Sciatic nerve (tissue), 2 donors: ENCODE results near the gene CCDC14. TPM values are rescaled to one million over a fixed set of nuclear protein-coding genes. Genes with fewer than 3 reads are reported as not detected.
"Not testable (repeated sequence)": the region's sequence is repeated elsewhere in the genome, so short reads cannot be mapped to it uniquely, and the experiment has no call there.

ENCODE experiments used
- ATAC-seq: fragments of 200-7000 bp; cut with Tn5 transposase; one replicate; pipeline ENCODE4 v1.9.1; 2020; ENCODE audit warnings: mild to moderate bottlenecking, moderate library complexity
- DNase-seq: peaks from one replicate; pipeline ENCODE4 v3.0.0-alpha.2; 2020; ENCODE audit warnings: low spot score
- intact Hi-C: fragments of 100-400 bp; cut with DNase I; formaldehyde crosslinking; loops from one replicate; pipeline ENCODE4 v1.14.2; 2022
- total RNA-seq: library from RNA; stranded (reverse); fragmentation: NEBNext Ultra II Directional; extraction: Animal tissue kit (Norgen Biotek cat#: 25700); gene quantifications from one replicate; pipeline ENCODE4 v1.2.1, GENCODE V29; 2021
- donor health status: DM: no; HTN: no; CAD: no.
- donor health status: DM: no; HTN: no; CAD: no.

The CCDC14 gene
- total RNA-seq, 1 donor from 2014 or later: 34.9 TPM

DNA sequence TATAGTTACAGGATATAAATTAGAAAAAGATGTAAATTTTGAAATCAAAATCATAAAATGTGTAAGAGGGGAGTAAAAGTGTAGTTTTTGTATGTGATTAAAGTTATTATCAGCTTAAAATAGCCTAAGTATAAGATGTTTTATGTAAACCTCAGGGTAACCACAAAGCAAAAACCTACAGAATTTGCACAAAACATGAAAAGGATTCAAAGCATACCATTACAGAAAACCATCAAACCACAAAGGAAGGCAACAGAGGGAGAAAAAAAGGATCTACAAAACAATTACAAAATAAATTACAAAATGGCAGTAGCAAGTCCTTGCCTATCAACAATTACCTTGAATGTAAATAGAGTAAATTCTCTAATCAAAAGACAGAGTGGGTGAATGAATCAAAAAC, 40.2 kb downstream of the CCDC14 start:
- no peak for DNase-seq
- intact Hi-C loops: no loop called here
- ATAC-seq: no peak

GRCh38 chr3:123920383-123920782, 40.6 kb downstream of the CCDC14 start:
- intact Hi-C loops: no loop called here

DNA sequence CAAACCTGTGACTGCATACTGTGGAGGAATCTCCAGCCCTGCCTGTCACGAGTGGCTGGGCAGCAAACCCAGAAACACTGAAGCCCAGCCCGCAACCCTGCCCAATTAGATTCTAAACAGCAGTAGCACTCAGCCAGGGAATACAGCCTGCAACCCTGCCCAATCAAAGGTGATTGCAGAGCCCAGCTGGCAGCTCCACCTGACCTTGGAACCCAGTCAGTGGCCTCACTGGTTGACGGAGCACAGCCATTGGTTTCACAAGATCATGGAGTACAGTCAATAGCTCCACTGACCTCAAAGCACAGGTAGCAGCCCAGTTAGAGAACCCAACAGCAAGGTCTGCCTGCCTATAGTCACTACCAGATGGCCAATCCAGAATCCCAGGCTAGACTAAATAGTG, 41.7 kb downstream of the CCDC14 start:
- no peak for DNase-seq
- intact Hi-C loops: no loop called here
- no peak for ATAC-seq

More at GRCh38 chr3:123920383-123920782, 40.6 kb downstream of the CCDC14 start:
- ATAC-seq (no peak), DNase-seq (no peak)

DNA sequence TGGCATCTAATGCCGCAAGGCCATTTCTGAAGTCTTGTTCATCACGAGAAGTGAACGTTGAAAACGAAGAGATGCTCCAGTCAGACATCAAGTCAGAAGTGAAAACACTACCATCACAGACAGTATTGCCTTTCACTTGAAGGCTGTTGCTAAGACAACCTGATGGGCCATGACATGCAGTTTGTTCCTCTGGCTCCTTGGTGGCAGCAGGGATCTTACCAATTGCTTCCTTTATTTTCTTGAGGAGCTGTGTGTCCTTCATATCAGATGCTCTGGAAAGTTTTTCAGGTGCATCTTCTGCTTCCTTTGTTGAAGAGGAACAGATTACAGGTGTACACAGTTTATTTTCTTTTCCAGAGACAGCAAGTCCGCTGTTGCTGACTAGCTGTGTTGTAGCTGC, 46.2 kb downstream of the CCDC14 start:
- DNase-seq (no peak), ATAC-seq (no peak)
- intact Hi-C loops: no loop called here

DNA sequence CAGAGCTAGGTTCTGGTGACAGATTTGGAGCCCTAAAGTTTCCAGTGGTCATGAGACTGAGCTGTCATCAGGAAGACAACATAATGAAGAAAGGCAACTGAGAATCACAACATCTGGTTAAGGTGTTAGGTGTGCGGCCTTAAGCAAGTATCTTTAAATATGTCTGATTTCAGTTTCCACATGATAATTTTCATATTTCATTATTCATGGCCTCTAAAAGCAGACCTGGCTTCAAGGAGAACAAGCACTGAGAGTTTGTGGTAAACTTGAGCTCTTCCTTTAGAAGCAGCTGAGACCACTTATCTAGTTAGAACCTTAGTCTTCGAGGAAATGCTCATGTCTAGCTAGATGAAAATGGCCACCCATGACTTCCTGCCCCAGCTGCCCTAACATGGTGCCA, 51.2 kb downstream of the CCDC14 start:
- ATAC-seq (no peak), DNase-seq (no peak)
- intact Hi-C loops: no loop called here

GRCh38 chr3:123907720-123908119, 53.3 kb downstream of the CCDC14 start:
- DNase-seq: no peak
- no peak for ATAC-seq
- intact Hi-C loops: no loop called here

DNA sequence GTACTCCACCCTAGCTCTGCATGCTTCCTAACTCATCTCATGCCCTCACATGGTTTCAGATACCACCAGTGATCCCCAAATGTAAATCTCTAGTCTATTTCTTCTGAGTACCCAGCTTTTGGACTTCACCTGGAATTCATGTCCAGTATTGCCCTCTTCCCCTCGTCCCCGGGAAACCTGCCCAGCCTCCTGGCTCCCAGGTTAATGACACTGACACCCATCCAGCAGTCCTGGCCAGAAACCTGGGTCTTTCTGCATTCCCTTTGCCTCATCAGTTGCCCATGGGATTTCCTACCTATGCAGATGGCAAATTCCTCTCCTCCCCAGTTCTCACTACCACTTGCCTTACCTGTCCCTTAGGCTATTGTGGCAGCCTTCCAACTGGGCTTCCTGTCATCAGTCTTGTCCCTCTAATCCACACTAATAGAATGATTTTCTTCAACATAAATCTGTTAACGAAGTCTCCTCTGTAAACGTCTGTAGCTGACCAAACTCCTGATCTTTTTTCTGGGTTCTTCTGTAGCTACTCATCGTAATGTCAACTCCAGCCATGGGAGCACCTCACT, 61.6 kb downstream of the CCDC14 start:
- DNase-seq: no peak

GRCh38 chr3:123893012-123893411, 68.0 kb downstream of the CCDC14 start:
- intact Hi-C loops: no loop called here
- ATAC-seq: no peak
- no peak for DNase-seq

More for the DNA sequence above, 61.6 kb downstream of the CCDC14 start:
- intact Hi-C loops: no loop called here
- no peak for ATAC-seq

GRCh38 chr3:123892195-123892594, 68.8 kb downstream of the CCDC14 start:
- intact Hi-C loops: no loop called here
- DNase-seq (no peak), ATAC-seq (no peak)

GRCh38 chr3:123890991-123891390, 70.0 kb downstream of the CCDC14 start:
- intact Hi-C loops, DNase-seq, ATAC-seq: not testable (repeated sequence)

GRCh38 chr3:123890162-123890561, 70.9 kb downstream of the CCDC14 start:
- DNase-seq, ATAC-seq, intact Hi-C loops: not testable (repeated sequence)

- DNase-seq (no peak), ATAC-seq (no peak)
- intact Hi-C loops: no loop called here
Observed at GRCh38 chr3:123884993-123885392, 76.0 kb downstream of the CCDC14 start.

DNA sequence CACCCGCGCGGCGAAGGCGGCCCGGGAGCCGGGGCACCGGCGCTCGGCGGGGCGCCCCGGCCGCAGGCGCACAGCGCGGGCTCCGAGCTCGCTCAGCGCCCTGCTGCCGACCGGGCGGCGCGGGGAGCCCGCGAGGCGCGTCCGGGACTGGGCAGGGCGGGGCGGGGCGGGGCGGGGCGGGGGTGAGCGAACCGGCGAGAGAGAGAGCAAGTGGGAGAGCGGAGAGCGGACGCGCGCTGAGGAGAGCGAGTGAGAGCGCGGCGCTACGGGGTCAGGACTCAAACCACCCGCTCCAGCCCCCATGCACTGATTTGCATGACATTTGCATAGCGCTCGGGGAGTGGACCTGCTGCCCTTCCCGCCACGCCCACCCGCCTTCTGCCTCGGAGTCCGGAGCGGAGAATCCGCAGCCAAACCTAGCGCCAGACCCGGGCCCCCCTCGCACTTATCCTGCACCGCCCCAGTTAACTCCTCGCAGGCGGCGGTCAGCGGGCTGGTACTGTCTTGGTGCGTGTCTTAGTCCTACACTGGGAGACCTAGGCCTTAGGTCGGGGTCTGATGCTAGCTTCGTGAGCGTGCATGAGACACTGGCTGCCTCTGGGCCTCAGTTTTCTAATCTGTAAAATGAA, 76.7 kb downstream of the CCDC14 start, which contains the start of gene MYLK:
TSS of gene MYLK (minus strand) at position 130 of the 629 bp plus-strand sequence. CDS start 90,491 bp downstream, outside the sequence.
- ATAC-seq: peak; percentile 85
- intact Hi-C loops: no loop called here
- peak; percentile 70 for DNase-seq

- intact Hi-C loops: no loop called here
- DNase-seq (no peak), ATAC-seq (peak; percentile 30)
Observed at GRCh38 chr3:123883701-123884202, 77.3 kb downstream of the CCDC14 start.

DNA sequence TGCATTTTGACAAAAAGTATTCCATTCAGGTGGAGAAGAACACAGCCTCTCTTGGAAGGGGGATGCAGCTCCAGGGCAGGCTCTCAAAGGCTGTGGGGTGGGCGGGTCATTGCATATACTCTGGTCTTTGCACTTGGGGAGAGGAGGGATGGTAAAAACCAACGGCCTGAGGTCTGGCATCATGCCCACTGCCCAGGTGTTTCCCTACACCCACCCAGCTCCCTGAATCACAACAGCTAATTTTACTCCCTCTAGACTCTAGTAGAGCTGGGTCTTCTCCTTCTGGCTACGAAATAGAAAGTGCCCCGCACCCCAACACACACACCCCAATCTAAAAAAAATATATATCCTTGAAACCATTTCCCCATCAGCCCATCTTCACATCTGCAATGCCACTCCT, 77.9 kb downstream of the CCDC14 start:
- no peak for ATAC-seq

DNA sequence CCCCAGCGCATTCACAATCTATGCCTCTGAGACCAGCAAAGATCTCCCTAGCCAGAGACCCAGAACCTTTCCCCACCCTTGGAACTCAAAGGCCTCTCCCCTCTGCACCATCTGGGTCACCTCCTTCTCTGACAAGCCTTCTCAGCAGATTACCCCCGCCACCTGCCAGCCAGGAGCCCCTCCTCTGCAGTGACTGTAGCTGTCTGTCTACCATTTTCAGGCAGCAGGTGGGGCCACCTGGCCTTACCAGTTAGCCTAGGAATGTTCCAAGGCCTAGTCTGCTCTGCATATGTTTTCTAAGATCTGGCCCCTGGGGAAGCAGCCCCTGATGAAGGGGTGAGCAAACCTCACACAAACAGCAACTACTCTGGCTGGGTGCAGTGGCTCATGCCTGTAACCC, 79.3 kb downstream of the CCDC14 start:
- ATAC-seq: no peak
- no peak for DNase-seq
- intact Hi-C loops: no loop called here

More for the DNA sequence above, 77.9 kb downstream of the CCDC14 start:
- intact Hi-C loops: no loop called here
- no peak for DNase-seq

- intact Hi-C loops: no loop called here
- ATAC-seq (no peak), DNase-seq (no peak)
Observed at GRCh38 chr3:123880998-123881561, 79.9 kb downstream of the CCDC14 start.

DNA sequence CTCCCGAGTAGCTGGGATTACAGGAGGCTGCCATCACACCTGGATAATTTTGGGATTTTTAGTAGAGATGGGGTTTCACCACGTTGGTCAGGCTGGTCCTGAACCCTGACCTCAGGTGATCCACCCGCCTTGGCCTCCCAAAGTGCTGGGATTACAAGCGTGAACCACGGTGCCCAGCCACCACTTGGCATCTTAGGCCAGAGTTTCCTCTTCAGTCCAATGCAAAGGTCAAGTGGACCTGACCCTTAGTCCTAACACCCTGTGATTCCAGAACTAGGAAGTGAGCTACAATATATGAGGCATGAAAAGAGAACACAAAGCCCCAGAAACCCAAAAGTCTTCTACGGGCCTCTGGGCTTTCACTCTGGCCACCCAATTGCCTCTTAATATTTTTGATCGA, 82.2 kb downstream of the CCDC14 start:
- no peak for ATAC-seq
- intact Hi-C loops: no loop called here
- DNase-seq: no peak

GRCh38 chr3:123877965-123878364, 83.1 kb downstream of the CCDC14 start:
- no peak for DNase-seq
- intact Hi-C loops: no loop called here
- ATAC-seq: no peak

DNA sequence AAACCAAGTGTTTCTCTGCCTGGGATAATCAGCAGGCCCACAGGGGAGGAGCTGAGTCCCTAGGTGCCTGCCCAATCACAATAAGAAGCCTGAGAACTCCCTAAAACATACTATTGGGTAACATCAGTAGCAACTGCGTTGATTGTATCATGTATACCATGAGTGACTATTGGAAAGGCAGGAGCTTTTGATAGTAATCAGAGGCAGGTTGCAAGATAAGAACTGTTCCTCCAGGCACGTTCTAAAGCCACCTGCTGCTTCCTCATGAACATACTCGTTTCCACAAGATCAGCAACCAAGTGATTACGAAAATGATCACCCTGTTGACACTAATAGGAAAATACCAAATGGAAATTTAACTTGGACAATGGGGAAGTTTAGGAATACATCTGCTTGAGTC, 83.6 kb downstream of the CCDC14 start:
- DNase-seq (no peak), ATAC-seq (no peak)
- intact Hi-C loops: no loop called here
